GM12874 (cell line): ENCODE results near the gene SPAG16.

Experiments
- TF ChIP-seq, protein P1 (sequence below): IDR thresholded peaks from 2 replicates; pipeline ENCODE4 v1.5.1; 2011; ENCODE audit warnings: low read depth, mild to moderate bottlenecking, control low read depth, low read length, moderate library complexity; ENCODE audit not compliant: insufficient read depth

Gene SPAG16

DNA sequence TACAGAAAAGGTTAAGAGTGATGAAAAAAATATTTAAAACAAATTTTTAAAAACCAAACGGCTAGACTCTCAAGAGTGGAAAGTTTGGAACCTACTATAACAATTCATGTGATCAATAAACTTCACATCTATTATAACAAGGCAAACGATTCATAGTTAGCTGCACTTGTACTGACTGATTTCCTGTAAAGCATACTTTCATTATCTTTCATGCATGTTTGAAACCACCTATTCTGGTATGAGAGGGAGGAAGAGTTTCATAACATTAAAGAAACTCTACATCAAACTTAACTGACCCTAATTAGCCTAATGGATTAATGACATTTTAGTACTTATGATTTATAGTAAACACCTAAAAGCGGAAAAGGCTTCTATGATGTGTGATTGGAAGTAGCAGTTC, 1082.9 kb downstream of the SPAG16 start:
- TF ChIP-seq, protein P1, sequence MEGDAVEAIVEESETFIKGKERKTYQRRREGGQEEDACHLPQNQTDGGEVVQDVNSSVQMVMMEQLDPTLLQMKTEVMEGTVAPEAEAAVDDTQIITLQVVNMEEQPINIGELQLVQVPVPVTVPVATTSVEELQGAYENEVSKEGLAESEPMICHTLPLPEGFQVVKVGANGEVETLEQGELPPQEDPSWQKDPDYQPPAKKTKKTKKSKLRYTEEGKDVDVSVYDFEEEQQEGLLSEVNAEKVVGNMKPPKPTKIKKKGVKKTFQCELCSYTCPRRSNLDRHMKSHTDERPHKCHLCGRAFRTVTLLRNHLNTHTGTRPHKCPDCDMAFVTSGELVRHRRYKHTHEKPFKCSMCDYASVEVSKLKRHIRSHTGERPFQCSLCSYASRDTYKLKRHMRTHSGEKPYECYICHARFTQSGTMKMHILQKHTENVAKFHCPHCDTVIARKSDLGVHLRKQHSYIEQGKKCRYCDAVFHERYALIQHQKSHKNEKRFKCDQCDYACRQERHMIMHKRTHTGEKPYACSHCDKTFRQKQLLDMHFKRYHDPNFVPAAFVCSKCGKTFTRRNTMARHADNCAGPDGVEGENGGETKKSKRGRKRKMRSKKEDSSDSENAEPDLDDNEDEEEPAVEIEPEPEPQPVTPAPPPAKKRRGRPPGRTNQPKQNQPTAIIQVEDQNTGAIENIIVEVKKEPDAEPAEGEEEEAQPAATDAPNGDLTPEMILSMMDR, result no peak

DNA sequence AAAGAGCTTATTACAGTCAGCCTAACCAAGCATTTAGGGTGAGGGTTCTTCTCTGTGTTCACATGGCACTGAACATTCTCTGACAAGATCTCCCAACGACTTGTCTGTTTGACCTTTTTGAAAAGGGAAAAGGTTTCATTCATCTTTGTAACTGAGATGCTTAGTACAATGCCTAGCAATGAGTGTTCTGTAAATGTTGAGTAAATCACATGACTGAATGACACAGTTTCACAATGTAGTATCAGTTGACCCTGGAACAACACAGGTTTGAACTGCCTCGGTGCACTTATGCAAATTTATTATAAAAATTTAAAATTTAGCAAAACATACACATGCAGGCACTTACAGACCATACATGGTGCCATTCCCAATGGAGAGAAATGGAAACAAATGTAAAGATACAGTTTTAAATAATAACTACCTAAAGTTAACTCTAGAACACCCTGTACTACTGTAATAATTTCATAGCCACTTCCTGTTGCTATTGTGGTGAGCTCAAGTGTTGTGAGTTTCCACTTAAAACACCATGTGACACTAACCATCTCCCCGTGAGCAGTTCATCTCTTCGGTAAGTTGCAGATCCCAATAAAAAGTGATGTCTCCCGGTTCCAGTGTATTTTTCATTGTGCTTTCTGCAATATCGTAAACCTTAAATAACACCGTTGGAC, 1092.5 kb downstream of the SPAG16 start:
- TF ChIP-seq, protein P1, result no peak

DNA sequence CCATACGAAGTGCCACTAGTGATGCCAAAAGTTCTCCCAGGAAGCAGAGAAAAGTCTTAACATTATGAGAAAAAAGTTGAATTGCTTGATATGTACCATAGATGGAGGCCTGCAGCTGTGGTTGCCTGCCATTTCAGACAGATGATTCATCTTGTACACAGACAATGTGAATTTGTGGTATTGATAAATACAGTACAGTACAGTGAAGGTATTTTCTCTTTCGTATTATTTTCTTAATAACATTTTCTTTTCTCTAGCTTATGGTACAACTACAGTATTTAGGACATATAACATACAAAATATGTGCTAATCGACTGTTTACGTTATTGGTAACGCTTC, 1093.0 kb downstream of the SPAG16 start:
- TF ChIP-seq, protein P1, result no peak

DNA sequence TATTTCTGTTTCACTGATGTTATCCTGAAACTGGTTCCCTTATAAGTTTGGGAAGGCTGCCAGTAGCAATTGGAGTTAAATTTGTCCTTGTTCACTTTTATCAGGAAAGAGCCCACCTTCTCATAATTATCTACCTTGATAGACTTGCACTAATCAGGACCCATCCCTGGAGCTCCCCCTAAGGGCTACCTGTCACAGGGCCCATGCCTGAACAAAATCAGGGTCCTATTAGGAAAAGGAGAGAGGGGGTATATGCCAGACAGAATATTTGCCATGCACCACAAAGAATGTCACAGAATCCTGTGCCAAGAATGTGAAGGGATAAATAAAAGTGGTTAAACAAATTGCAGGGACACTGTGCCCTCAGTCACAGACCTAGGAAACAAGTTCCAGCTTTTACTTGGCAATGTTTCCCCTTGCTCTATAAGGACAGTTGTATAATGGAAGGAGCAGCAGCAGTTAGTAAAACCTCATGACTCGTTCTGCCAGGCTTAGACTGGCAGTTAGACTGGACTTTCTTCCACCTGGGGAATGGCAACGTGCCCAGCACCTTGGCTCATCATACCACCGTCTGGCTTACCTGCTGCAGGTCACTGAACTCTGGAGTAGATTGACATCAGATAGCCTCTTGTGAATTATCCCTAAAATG, 1094.3 kb downstream of the SPAG16 start:
- TF ChIP-seq, protein P1, result no peak

DNA sequence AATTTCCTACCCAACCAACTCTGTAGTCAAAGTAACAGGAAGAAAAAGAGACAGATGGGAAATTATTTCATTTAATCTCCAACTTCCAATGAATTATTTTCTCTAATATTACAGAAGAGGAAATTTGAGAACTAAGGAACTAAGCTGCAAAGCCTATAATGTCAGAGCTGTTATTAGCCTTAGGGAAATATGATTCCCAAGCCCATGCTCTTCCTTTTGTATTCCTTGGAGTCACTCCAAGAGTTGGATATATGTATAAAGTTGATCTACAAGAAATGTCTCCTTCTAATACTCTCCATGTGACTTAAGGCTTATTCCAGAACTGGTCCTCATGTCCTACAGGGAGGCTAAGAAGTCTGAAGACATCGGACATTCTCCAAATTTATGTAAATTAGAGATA, 1095.0 kb downstream of the SPAG16 start:
- TF ChIP-seq, protein P1, result no peak

DNA sequence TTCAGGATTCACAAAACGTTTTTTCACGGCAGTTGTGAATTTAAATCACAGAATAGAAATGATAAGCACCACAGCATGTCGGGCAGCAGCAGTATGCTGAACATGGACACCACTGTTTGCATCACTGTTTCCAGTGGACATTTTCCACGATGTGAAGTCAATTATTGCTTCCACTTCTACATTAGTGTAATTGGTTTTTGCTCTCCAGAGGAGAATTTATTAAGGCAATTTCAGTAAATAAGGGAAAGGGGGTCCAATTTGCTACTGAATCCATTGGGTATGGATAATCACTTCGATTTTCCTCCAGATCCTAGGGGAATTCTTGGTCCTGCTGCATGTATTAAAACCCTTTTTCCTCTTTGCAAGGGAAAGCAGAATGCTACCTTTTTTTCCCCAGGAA, 1096.4 kb downstream of the SPAG16 start:
- TF ChIP-seq, protein P1, result no peak

DNA sequence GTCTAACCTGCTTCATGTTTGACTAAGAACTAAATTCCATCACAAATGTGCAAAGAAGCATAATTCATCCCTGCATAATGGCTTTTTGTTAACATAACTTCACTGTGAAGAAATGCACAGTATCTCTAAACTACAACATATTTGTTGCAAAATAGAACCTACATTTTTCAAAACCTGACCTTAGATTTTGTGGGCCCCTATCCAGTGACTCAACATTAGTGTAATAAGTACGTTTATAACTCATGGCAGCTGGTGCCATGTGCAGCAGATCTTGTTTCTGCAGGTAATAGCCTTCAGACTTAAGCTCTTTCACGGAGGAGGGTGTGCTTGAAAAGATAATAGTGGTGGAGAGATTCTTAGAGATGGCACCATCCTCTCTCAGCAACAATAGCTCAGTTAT, 1098.0 kb downstream of the SPAG16 start:
- TF ChIP-seq, protein P1, result no peak

DNA sequence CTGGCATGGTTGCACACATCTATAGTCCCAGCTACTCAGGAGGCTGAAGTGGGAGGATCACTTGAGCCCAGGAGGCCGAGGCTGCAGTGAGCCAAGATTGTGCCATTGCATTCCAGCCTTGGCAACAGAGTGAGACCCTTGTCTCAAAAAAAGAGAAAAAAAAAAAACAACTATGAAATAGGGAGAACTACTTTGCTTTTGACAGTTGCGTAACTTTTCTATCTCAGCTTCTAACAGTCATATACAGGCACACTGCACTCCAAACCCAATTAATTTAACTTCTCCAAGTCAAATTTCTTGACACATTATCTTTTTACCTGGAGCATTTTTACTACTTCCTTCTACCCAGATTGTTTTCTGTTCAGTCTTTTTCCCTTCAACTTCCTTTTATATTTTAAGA, 1102.5 kb downstream of the SPAG16 start:
- TF ChIP-seq, protein P1, result no peak
